Measurements from ENCODE around the gene ACBD3.
A peak's percentile ranks its signal among the peaks of the same experiment; 100 is the strongest.

ACBD3 gene

DNA sequence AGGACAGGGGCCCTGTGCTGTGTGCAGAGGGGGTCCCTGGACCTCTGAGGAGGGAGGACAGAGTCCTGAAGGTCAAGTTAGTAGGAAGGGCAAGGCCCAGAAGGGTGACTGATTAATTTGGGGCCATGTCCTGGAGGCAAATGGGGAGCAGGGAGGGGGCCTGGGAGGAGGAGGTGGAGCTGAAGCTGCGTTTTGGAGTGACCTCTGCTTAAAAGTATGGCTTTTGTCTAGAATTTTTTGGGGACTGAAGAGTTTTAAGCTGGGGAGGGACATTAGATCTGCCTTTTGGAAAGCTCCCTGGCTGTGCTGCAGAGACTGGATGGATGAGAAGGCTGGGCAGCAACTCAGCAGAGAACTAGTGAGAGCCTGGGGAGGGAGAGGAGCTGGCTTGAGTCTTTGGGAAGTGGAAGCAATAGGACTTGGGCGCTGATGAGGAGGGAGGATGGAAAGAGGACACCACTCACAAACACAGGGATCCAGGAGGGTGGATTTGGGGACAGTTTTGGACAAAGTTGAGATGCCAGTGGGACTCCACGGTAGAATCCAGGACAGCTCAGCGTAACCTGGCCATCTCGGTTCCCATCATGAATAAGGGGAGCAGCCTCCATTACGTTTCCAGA is 52.9 kb downstream of the ACBD3 start:
- no peak for DNase-seq

DNA sequence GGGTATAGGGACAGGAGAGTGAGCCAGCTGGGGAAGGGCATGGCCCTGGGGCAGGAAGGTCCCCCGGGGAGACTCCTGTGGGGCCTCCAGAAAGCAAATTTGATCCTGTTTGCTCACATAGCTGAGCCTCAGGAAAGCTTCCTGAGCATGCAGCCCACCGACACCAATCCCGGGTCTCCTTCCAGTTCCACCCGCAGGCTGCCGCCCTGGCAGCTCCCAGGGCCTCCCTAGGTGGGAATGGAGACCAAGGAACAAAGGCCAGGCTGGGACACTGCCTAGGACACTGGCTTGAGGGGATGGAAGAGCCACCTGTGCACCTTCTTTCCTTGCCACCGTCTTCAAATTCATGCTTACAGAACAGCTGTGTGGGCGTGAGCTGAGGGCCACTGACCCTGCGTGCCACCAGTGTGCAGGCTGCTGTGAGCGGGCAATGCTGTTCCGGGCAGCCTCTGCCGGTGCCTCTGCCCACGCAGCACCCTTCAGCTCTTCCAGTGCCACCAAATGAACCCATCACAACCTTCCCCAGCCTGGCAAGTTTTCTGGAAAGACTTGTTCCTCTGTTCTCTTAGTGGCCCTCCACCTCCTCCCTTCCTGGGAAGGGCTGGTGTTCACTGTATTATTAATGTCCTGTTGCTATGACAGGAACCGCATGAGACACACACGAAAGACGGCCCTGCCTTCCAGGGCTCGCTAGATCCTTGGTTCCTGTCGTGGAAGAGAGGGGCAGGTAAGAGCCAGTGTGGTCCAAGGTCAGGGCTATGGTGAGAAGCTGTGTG is 53.6 kb downstream of the ACBD3 start:
- DNase-seq, result no peak

DNA sequence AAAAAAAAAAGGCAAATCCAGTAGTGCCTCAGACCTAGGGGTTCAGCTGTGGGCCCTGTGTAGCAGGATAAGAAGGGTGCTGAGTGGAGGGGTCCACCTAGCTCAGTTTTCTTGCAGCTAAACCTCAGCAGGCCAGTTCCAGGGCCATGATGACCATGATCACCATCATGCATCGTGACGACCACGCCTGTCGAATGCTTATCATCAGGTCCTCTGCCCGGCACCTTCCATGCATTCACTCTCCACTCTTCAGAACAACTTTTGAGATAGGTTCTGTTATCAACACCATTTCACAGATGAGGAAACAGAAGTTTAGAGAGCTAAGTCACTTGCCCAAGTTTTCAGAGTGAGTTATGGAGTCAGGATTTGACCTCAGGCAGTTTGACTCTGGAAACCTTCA is 54.9 kb downstream of the ACBD3 start:
- no peak for DNase-seq

DNA sequence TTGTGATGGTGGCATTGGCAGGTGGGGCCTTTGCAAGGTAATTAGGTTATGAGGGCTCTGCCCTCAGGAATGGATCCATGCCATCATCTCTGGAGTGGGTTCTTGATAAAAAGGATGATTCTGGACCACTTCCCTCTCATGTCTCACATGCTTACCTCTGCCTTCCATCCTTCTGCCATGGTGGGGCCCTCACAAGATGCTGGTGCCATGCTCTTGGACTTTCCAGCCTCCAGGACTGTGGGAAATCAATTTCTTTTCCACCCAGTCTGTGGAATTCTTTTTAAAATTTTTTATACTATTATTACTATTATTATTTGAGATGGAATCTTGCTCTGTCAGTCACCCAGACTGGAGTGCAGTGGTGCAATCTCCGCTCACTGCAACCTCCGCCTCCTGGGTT is 57.3 kb downstream of the ACBD3 start:
- DNase-seq, result no peak

DNA sequence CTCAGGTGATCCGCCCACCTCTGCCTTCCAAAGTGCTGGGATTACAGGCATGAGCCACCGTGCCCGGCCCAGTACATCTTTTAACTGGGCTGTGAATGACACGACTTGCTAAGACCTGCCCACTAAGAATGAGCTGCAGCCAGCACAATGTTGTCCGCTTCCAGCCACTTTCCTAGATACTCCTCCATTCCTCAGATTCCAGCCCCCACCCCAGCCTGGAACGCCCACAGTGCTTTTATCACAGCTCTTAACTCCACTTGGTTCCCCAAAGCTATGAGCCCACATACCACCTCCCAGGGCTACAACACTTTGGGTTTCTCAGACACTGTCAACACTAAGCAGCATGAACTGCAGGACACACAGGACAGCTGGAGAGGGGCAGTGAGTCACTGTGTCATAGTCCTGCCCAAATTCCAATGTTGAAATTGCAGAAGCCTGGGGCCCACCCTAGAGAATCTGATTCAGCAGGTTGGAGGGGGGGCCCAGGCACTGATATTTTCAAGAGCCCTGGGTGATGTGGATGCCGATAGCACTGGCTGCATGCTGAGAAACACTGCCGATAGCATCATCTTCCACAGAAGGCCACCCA is 58.0 kb downstream of the ACBD3 start:
- DNase-seq, result no peak

DNA sequence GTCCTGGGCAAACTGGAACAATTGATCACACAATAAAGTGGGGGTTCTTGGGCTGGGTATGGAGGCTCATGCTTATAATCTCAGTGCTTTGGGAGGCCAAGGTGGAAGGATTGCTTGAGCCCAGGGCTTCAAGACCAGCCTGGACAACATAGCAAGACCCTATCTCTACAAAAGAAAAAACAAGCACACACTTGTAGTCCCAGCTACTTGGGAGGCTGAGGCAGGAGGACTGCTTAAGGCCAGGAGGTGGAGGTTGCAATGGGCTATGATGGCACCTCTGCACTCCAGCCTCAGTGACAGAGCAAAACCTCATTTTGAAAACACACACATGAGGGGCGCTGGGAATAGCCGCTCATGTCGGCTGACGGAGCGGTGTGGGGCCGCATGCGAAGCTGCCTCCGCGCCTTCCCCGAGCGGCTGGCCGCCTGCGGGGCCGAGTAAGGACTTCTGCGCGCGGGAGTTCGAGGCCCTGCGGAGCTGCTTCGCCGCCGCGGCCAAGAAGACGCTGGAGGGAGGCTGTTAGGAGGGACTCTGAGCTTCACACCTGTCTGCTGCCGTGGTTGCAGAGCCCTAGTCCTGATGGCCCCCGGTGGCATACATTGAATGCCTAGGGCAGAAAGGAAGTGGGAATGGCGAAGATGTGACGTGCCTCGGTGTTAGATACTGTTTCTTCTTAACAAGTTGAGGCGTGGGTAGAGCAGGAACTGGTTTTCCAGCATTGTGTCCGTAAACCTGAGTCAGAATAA is 59.5 kb downstream of the ACBD3 start:
- no peak for DNase-seq

DNA sequence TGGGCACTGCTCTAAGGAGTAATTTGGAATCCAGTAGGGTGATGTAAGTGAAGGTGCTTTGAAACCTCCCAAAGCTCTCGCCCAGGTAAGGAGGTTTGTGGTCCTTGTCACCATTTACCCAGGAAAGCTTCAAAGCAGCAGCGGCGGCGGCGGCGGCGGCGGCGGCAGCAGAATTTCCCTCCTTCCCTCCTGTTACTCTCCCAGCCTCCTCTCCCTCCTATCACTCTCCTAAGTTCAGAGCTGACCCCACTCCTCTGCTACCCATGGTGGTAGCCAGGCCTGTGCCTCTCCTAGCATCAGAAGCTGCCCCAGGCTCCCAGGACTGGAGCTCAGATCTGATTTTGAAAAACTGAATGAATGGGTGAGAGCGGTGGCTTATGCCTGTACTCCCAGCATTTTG is 60.7 kb downstream of the ACBD3 start:
- no peak for DNase-seq

DNA sequence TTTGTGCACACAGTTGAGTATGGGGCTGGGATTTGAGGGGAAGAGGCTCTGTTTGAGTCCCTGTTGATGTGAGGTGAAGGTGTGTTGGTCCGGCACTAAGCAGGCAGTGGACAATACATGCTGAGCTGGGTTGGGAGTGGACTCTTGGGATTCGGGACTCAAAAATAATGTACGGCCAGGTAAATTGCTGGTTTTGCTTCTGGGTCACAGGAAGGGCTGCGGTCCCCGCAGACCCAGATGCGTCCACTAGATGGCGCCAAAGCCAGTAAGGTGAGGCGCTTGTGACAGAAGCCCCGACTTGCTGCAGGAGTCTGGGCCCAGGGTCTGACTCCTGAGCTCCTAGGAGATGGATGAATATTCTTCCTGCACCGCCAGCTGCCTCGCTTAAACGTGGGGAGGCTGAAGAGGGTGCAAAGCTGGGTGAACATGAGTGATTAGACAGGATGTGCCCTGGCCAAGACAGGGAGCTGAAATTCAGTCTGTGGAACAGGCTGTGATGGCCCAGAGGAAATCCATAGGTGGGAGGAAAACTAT is 61.4 kb downstream of the ACBD3 start:
- DNase-seq, result peak; percentile 92

DNA sequence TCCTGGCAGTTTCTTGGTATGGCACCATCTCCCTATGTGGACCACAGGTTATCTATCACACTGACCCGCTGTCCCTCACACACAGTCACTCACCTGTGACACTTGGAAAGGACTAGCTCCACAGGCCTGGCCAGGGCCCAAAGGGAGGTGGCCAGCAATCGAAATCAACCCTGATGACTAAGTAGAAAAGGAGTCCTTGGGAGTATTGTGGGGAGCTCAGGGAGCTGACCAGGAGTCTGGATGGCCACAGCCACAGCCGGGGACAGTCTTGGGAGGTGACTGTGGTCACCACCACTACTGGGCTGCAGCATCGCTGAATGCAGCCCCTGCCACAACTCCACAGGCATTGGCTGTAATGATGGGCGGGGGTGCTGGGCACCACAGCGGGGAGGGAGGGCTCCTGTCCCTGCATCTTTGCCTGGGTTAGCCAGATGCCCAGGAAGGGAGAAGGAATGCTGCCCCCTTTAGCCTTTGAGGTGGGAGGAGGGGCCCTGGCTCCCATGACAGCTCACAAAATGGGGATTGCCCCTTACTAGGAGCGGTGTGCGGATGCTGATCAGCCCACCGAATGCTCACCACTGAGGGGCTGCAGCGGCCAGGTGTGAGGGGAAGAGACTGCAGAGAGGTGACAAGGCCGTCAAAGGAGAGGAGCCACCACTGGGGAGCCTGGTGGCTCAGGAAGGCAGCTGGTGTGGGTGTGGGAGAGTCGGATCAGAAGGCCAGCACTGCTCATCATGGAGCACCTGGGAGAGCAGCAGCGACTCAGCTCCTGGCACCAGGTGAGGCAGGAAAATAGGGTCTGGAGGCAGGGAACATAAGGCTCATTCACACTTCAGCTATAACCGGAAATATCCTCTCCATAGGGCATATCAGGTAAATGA is 62.7 kb downstream of the ACBD3 start:
- no peak for DNase-seq

DNA sequence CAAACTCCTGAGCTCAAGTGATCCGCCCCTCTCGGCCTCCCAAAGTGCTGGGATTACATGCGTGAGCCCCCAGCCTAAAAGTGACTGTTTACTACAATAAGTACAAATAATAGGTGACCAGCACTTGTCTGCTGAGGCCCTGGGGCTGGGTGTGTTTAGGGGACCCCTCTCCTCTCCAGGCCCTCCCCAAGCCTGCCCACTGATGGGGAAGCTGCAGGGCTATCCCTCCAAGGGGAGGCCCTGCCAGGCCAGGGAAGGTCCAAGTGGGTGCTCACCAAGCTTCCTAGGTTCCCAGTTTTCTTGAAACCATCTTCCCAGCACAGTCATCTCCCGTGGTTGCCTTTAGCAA is 63.4 kb downstream of the ACBD3 start:
- no peak for DNase-seq

DNA sequence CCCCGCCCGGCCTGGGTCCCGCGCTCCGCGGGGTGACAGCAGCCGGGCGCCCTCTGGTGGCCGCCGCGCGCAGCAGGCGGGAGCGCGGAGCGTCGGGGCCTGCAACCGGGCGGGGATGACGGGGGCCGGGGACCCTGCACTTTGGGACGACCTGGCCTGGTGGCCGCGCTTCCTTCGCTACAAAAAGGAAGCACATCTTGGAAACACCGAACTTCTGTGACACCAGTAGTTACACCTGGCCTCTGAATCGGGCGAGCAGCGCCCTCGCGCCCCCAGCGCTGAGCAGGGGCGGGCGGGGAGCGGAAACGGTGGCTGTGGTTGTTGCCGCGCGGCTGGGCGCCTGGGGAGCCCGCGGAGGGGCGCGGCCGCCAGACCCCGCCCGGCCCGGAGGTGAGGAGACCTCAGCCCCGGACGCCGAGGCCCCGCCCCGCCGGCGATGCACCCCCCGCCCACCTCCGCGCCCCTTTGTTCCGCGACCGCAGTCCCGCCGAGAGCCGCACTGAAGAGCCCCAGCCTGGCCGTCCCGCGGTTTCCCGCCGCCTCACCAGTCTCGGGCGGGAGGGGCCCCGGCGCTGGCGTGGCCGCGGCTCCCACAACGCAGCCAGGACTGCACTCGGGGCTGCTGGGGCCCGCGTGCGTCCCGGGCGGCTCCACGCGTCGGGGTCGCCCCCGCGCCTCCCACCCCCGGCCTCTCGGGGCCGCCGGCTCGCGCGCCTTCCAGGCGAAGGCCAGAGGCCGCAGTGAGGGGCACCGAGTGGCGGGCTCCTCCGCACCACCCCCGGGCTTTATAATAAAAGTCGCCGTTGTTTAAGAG is 64.7 kb downstream of the ACBD3 start:
- DNase-seq, result peak; percentile 99

DNA sequence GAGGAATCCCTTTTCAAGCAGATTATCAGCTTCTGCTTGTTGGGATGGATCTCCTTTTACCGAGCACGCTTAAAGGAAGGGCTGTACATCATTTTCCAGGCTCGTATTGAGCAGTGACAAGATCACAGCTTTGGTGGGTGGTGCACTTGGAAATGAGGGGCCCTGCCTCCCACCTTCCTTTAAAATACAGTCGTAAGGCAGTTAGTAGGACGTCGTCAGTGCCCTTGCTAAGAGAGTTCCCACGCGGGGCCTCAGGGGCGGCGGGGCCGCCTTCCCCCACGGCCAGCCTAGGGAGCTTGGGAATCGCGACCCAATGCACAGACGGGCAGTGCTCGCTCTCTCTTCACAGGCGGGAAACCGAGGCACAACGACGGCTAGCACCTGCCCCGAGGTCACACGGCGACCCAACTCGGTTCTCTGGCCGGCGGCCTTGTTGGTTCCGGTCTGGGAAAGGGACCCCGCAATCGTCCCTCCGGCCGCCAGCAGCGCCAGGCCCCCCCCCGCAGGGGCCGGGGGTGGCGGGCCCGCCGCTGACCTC is 65.4 kb downstream of the ACBD3 start:
- DNase-seq, result no peak

DNA sequence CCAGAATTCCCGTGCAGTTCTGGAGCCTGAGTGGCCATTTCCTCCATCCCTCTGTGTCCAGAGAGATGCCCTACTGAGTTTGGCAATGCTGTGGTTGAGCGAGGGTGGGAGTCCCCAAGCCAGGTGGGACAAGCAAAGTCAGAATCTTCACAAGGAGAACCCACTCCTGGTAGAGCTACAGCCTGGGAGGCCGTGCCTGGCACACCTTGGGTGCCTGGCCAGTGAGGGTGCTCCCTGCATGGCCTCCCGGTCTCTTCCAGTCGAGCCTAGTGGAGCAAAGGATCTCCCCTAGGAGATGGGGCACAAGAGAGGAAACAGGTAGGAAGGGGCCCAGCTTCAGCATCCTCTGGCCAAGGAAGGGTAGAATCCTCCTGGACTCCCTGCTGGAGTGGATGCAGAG is 66.1 kb downstream of the ACBD3 start:
- no peak for DNase-seq

DNA sequence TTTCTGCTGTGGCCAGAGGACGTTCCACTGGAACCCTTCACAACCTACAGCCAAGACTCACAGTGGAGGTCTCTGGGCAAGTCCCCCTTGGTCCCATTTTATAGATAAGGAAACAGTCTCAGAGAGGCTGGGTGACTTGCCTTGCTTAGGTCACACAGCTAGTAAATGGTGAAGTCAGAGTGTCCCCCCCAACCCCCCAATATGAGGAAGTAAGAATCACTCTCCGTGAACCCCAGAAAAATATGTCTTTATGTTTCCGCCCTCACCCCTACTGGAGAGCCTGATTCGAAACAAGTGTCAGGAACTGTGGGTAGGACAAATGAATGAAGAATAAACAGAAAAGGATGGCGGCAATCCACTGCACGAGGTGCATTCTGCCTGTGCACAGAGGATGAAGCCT is 67.4 kb downstream of the ACBD3 start:
- DNase-seq, result no peak

DNA sequence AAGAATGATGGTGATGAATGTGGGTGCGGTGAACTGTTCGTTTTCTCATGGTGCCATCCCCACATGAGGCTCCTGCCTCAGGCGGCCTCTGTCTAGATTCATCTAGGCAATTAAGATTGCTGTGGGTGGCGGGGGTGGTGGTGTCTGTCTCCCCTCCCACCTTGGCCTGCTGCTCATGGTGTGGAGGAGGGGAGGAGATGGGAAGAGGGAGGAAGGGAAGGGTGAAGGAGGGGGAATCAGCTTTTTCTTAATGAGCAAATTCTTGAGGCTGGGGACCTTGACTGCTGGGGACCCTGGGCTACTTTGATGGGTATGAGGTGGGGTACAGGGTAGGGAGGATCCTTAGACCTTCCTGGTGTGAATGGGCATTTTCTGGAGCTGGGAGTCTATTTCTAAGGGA is 68.2 kb downstream of the ACBD3 start:
- no peak for DNase-seq

DNA sequence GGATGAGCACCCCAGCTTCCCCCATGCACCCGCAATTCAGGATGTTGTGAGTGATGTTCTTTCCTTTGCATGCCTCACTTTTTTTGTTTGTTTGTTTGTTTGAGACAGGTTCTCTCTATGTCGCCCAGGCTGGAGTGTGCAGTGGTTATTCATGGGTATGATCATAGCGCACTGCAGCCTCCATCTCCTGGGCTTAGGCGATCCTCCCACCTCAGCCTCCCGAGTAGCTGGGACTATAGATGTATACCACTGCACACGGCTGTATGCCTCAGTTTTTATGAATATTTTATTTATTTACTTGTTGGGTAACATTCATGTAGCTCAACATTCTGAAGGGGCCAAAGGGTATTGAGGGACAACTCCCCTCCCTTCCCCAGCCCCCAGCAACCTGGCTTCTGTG is 69.2 kb downstream of the ACBD3 start:
- DNase-seq, result no peak

DNA sequence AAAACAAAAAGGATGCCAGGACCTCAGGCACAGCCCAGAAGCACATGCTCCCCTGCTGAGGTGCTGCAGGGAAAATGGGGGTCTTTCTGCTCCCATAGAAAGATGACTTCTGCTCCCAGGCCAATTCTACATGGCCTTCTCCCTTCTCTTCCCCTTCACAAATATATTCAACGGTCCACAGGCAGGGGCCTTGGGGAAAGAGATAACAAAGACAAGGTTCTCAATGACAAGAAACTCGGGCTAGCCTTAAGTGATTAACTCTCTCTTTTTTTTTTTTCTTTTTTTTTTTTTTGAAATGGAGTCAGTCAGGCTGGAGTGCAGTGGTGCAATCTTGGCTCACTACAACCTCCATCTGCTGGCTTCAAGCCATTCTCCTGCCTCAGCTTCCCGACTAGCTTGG is 69.9 kb downstream of the ACBD3 start:
- DNase-seq, result no peak

DNA sequence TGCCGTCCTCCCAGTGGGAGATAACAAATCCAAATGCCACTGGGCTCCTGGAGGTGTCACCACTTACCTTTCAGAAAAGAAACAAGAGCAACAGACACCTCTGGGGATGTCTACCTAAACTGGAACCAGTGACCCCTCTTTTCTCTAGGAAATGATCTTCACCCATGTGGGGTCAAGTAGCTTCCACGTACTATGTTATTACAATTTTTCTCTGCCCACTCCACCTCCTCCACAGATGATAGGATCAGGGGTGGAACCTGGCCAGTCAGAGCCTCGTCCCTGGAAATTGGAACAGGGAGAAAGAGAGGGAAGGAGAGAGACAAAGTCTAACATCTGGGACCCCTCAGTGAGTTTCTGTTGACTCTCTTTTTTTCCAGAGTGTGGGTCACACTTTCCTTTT is 73.9 kb downstream of the ACBD3 start:
- no peak for DNase-seq

DNA sequence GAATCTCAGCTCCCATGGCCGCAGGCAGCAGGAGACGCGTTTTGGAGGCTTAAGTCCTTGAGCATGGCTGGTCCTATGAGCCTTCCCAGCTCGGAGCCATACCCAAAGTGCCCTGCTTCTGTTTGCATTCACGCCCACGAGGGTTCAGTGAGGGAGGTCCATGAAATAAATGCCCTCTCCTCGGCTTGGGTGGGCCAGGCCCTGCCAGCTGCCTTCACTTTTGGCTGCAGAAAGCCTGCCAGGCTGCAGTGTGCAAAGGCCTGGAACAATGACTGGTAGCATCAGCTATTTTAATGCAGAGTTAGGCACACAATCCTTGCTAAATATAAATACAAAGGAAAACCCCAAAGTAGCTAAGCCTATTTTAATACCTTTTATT is 74.7 kb downstream of the ACBD3 start:
- DNase-seq, result no peak

DNA sequence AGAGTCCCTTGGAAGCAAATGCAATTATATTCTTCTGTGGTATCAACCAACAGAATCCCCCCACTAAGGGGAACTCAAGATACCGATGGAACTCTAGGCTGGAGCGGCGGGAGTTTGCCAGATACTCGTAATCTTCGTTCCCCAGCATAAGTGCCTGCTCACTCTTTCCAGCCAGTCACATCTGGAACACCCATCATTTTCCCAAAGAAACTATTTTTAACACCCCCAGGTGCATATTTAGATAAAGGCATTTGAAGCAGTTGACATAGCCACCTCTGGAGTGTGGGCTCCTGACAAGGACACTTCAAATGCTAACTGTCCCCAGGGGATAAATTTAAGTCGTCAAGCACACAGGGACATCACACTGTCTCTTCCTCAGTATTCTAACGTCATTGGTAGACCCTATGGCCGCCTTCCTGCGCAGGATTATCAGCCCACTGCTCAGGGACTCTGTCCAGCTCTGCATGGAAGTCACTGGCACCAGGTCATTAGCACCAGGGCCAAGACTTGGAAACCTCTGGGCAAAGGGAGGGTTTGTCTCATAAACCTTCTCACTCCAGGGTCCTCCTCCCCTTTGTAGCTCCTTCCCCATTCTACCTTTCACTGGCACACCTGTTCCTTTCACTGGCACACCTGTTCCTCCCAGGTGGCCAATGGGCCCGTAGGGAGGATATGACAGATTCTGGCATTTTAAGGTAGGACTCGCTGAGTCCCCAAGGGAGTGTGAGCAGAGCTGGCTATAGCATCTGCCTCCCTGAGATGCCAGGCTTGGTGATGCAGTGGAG is 75.3 kb downstream of the ACBD3 start:
- DNase-seq, result no peak

Data from 8988T (cell line).